Suprapubic skin (tissue), 4 donors: Measurements from ENCODE around the gene TANGO2. TPM values are rescaled to one million over a fixed set of nuclear protein-coding genes. Genes with fewer than 3 reads are reported as not detected.

Experiments
- DNase-seq, 2 donors: peaks; one replicate each; pipeline ENCODE4 v3.0.0-alpha.2; 2019; ENCODE audit warnings: low spot score in 2 of 2
- H3K27ac ChIP-seq: fragments of 200-600 bp; sonication (generic); one replicate; pipeline ENCODE4 v1.5.1; 2019
- H3K27me3 ChIP-seq: fragments of 200-600 bp; sonication (generic); one replicate; pipeline ENCODE4 v1.5.1; 2019
- H3K36me3 ChIP-seq: fragments of 200-600 bp; sonication (generic); one replicate; pipeline ENCODE4 v1.5.1; 2019
- H3K4me1 ChIP-seq: fragments of 200-600 bp; sonication (generic); one replicate; pipeline ENCODE4 v1.5.1; 2019
- H3K4me3 ChIP-seq: fragments of 200-600 bp; sonication (generic); one replicate; pipeline ENCODE4 v1.5.1; 2019; ENCODE audit warnings: mild to moderate bottlenecking
- H3K9me3 ChIP-seq: fragments of 200-600 bp; sonication (generic); one replicate; pipeline ENCODE4 v1.5.1; 2019
- CTCF ChIP-seq, 2 donors: fragments of 200-600 bp in 1 of 2; fragments of 450-650 bp in 1 of 2; sonication (generic) in 1 of 2; IDR thresholded peaks; one replicate each; pipeline ENCODE4 v1.5.1; 2016 to 2019; ENCODE audit warnings: antibody characterized with exemption in 2 of 2, mild to moderate bottlenecking in 1 of 2, moderate library complexity in 1 of 2
- EP300 ChIP-seq: sonication (generic); formaldehyde crosslinking; IDR thresholded peaks from one replicate; pipeline ENCODE4 v1.6.1; 2017; ENCODE audit warnings: antibody characterized with exemption
- POLR2A ChIP-seq, 2 donors: fragments of 450-650 bp; IDR thresholded peaks; one replicate each; pipeline ENCODE4 v1.6.1; 2017; ENCODE audit warnings: antibody characterized with exemption in 2 of 2, mild to moderate bottlenecking in 2 of 2, moderate library complexity in 2 of 2
- POLR2AphosphoS5 ChIP-seq, 3 donors: sonication (generic); formaldehyde crosslinking; IDR thresholded peaks; one replicate each; pipeline ENCODE4 v1.6.1; 2017; ENCODE audit warnings: antibody characterized with exemption in 3 of 3
- WGBS: methylation state at CpG from one replicate; pipeline ENCODE4 v1.1.5; 2018; 5-methylcytosine and 5-hydroxymethylcytosine counted together
- total RNA-seq, 4 donors: library from RNA; depleted of rRNA; stranded (reverse); fragments of >200 nt; gene quantifications; one replicate each; pipeline ENCODE4 v1.1.0, GENCODE V29; 2016

Gene TANGO2
- total RNA-seq, 4 donors from 2014 or later = 23.1 to 31.9 (median 26.8) TPM

DNA sequence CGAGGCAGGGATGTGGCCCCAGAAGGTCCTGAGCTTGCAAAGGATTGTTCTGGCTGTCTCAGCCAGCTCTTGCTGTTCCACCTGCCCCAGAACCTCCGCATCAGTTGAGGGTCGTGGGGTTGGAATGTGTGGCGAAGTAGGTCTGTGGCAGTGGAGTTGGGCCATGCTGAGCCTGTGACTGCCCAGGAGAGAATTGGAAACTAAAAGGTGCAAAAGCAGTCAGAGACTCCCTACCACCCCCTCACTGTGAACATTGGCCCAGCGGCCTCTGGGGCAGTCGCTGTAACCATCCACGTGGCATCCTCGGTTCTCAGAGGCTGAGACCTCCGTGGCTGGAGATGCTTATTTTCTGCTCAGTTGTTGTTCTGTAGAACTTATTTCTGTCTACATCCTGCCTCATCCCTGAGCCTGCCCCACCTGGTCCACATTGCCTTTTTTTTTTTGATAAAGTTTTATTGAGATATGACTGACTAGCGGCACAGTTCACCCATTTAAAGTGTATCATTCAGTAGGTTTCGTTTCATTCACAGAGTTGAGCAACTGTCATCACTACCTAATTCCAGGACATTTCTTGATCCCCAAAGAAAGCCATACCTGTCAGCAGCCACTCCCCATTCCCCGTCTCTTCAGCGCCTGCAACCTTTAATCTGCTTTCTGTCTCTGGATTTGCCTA, 36.8 kb downstream of the TANGO2 start:
- Histone ChIP-seq H3K36me3 (peaks cover 79% of the 10 kb centered on the region), H3K27ac (no peak overlapping the region), H3K27me3 (no peaks in the 10 kb centered on the region), H3K4me1 (peaks cover 10% of the 10 kb centered on the region), H3K9me3 (no peaks in the 10 kb centered on the region), H3K4me3 (no peak overlapping the region)
- DNase-seq = no peak
- TF ChIP-seq EP300 = no peak
- TF ChIP-seq POLR2AphosphoS5 (IDR thresholded peaks at IDR 0.05) = no peak
- no peak for TF ChIP-seq CTCF (IDR thresholded peaks at IDR 0.05)
- no peak for TF ChIP-seq POLR2A (IDR thresholded peaks at IDR 0.05)
- 99% methylated on average over 10 of the region's 13 CpGs for WGBS

DNA sequence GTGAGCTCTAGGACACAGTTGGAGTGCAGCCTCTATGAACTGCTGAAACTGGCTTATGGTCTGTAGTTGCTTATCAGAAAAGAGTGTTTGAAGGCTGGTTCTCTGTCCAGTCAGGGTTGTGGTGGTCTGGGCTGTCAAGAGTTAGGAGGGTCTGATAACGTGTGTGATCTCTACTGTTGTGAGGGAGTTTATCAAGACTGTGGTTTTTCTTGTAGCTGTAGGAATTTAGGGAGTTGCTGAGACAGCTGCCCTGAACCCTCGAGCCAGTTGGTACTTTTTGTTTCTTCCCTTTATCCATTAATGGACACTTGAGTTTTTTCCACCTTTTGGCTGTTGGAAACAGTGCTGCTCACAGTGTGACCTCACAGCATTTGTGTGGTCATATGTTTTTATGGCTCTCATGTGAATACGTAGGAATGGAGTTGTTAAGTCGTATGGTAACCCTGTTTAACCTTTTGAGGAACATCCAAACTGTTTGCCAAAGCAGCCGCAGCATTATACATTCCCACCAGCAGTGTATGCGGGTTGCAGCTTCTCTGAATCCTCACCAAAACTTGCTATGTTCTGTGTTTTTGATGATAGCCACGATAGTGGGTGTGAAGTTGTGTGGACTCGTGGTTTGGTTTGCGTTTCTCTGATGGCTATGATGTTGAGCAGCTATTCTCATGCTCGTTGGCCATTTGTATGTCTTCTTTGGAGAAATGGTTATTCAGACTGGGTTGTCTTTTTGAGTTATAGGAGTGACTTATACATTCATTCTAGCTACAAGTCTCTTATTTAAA, 38.3 kb downstream of the TANGO2 start:
- Histone ChIP-seq H3K4me1 (peaks cover 19% of the 10 kb centered on the region), H3K27me3 (no peaks in the 10 kb centered on the region), H3K4me3 (no peak overlapping the region), H3K27ac (no peak overlapping the region), H3K36me3 (peaks cover 79% of the 10 kb centered on the region), H3K9me3 (no peaks in the 10 kb centered on the region)
- WGBS = 87% methylated on average over 10 of the region's 10 CpGs
- TF ChIP-seq POLR2A (IDR thresholded peaks at IDR 0.05) = no peak
- TF ChIP-seq CTCF (IDR thresholded peaks at IDR 0.05) = no peak
- no peak for TF ChIP-seq EP300
- TF ChIP-seq POLR2AphosphoS5 (IDR thresholded peaks at IDR 0.05) = no peak
- DNase-seq = no peak

- Histone ChIP-seq H3K36me3 (peaks cover 77% of the 10 kb centered on the region), H3K9me3 (no peaks in the 10 kb centered on the region), H3K27ac (no peak overlapping the region), H3K27me3 (no peaks in the 10 kb centered on the region), H3K4me3 (no peak overlapping the region), H3K4me1 (peaks cover 19% of the 10 kb centered on the region)
- DNase-seq = no peak
- 93% methylated on average over 7 of the region's 10 CpGs for WGBS
- TF ChIP-seq POLR2AphosphoS5 (IDR thresholded peaks at IDR 0.05) = no peak
Measured at GRCh38 chr22:20060700-20061480, 40.0 kb downstream of the TANGO2 start.

DNA sequence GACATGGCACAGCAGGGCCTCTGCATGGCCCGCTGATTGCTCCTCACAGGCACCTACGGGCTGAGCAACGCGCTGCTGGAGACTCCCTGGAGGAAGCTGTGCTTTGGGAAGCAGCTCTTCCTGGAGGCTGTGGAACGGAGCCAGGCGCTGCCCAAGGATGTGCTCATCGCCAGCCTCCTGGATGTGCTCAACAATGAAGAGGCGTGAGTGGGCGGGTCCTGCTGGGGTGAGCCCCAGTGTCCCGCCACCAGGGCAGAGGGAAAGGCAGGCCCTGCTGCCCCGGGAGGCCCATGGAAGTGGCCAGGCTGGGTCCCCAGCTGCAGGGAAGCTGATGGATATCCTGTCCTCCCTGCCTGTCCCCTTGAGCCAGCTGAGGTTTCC, 40.6 kb downstream of the TANGO2 start:
- Histone ChIP-seq H3K4me1 (peaks cover 19% of the 10 kb centered on the region), H3K9me3 (no peaks in the 10 kb centered on the region), H3K27ac (no peak overlapping the region), H3K4me3 (no peak overlapping the region), H3K27me3 (no peaks in the 10 kb centered on the region), H3K36me3 (peaks cover 71% of the 10 kb centered on the region)
- DNase-seq = no peak
- no peak for TF ChIP-seq CTCF (IDR thresholded peaks at IDR 0.05)
- TF ChIP-seq EP300 = no peak
- TF ChIP-seq POLR2AphosphoS5 (IDR thresholded peaks at IDR 0.05) = no peak
- no peak for TF ChIP-seq POLR2A (IDR thresholded peaks at IDR 0.05)
- 100% methylated on average over 1 of the region's 11 CpGs for WGBS

- 88% methylated on average over 13 of the region's 18 CpGs for WGBS
- Histone ChIP-seq H3K4me3 (no peak overlapping the region), H3K9me3 (no peaks in the 10 kb centered on the region), H3K36me3 (peaks cover 64% of the 10 kb centered on the region), H3K27me3 (no peaks in the 10 kb centered on the region), H3K4me1 (peaks cover 19% of the 10 kb centered on the region), H3K27ac (no peak overlapping the region)
- no peak for TF ChIP-seq EP300
- no peak for TF ChIP-seq CTCF (IDR thresholded peaks at IDR 0.05)
- TF ChIP-seq POLR2A (IDR thresholded peaks at IDR 0.05) = no peak
- no peak for TF ChIP-seq POLR2AphosphoS5 (IDR thresholded peaks at IDR 0.05)
- no peak for DNase-seq
Measured at GRCh38 chr22:20062043-20062765, 41.3 kb downstream of the TANGO2 start.
